Spleen (tissue), 7 donors: ENCODE data around the gene MRGPRD.

ENCODE experiments used
- CTCF ChIP-seq, 11 experiments: fragments of 200-600 bp in 7 of 11; fragments of 450-650 bp in 4 of 11; sonication (generic) in 4 of 11; IDR thresholded peaks in 8 of 11; conservative IDR thresholded peaks in 3 of 11; 1 replicate in 7 of 11; 2 replicates in 4 of 11; pipeline versions ENCODE4 v1.4.0 to v1.8.0; 2016 to 2021; ENCODE audit warnings: antibody characterized with exemption in 11 of 11, inconsistent platforms in 4 of 11, mild to moderate bottlenecking in 1 of 11
- POLR2A ChIP-seq, 3 donors: fragments of 450-650 bp; IDR thresholded peaks; one replicate each; pipeline ENCODE4 v1.5.1; 2017; ENCODE audit warnings: antibody characterized with exemption in 3 of 3, mild to moderate bottlenecking in 1 of 3
- POLR2AphosphoS5 ChIP-seq, 3 donors: sonication (generic); formaldehyde crosslinking; IDR thresholded peaks; one replicate each; pipeline ENCODE4 v1.5.1; 2017; ENCODE audit warnings: antibody characterized with exemption in 3 of 3
- donor health status: DM: no; HTN: no; CAD: no; lungs with moderate emphysema.
- donor health status: DM: no; HTN: no; CAD: no.
- donor health status: DM: no; HTN: no; CAD: no.

GRCh38 chr11:68932358-68932757 lies 48.4 kb downstream of the MRGPRD start:
- TF ChIP-seq CTCF (IDR thresholded peaks at IDR 0.05 in 8 of 11, conservative IDR thresholded peaks at IDR 0.05 in 3 of 11) (no peak), POLR2AphosphoS5 (IDR thresholded peaks at IDR 0.05) (no peak), POLR2A (IDR thresholded peaks at IDR 0.05) (no peak)
